ENCODE results near the gene KDM7A. TPM values are rescaled to one million over a fixed set of nuclear protein-coding genes. Genes with fewer than 3 reads are reported as not detected.
"Not testable (repeated sequence)": the region's sequence is repeated elsewhere in the genome, so short reads cannot be mapped to it uniquely, and the experiment has no call there.

KDM7A gene
- total RNA-seq, 2 donors from 2014 or later: 9.0 to 12.7 TPM

DNA sequence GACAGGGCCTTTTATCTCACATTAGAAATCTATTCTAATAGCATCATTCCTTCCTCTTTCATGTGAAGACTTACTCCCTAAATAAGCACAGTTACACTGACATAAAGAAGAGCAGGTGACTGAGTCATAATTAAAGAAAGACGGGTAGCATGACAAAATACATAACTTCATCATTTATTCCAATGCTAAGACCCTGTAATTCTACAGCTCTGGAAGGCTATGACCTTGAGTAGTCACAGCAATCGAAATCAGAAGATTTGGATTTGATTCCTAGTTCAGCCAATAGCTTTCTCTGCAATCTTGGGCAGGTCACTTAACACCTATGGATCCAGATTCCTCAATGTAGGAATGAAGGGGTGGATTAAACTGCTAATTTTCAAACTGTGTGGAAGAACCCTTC lies 42.7 kb downstream of the KDM7A start:
- DNase-seq: no peak
- no peak for ATAC-seq
- intact Hi-C loops (cut with DNase I): no loop called here

- no peak for ATAC-seq
- DNase-seq: no peak
- intact Hi-C loops (cut with DNase I): no loop called here
Measured at GRCh38 chr7:140127360-140128127, 49.2 kb downstream of the KDM7A start.

GRCh38 chr7:140126435-140127034 lies 50.2 kb downstream of the KDM7A start:
- intact Hi-C loops (cut with DNase I): no loop called here
- DNase-seq: no peak
- ATAC-seq: no peak

DNA sequence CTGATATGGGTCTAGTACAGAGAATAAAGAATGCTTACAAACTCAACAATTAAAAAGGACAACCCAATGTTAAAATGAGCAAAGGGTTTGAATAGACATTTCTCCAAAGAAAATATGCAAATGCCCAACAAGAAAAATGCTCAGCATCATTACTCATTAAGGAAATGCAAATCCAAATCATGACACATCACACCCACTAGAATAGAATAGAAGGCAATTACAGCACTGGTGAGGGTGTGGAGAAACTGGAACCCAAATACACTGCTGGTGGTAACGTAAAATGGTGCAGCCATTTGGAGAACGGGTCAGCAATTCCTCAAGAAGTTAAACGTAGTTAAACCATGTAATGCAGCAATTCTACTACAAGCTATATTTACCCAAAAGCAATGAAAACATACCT lies 53.8 kb downstream of the KDM7A start:
- ATAC-seq: no peak
- DNase-seq: no peak
- intact Hi-C loops (cut with DNase I): no loop called here

DNA sequence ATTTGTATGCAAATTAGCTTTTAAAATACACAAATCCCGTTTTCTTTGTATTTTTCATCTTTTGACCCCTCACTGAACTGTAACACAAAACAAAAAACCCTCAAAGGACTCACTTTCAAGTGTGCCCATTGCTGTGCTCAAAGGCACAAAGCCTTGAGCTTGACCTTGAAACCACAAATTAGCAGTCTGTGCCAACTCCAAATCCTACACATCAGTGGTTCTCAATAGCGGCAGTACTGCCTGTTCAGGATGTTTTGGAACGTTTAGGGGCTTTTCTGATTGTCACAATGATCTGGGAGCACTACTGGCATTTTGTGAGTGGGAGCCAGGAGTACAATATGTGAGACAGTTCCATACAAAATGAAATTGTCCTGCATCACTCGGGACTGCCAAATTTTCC lies 55.5 kb downstream of the KDM7A start:
- ATAC-seq: no peak
- DNase-seq: no peak
- intact Hi-C loops (cut with DNase I): no loop called here

DNA sequence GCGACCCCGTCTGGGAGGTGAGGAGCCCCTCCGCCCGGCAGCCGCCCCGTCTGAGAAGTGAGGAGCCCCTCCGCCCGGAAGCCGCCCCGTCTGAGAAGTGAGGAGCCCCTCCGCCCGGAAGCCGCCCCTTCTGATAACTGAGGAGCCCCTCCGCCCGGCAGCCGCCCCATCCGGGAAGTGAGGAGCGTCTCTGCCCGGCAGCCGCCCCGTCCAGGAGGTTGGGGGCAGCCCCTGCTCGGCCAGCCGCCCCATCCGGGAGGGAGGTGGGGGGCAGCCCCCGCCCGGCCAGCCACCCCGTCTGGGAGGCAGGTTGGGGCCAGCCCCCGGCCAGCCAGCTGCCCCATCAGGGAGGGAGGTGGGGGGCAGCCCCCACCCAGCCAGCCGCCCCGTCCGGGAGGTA lies 62.0 kb downstream of the KDM7A start:
- intact Hi-C loops (cut with DNase I); DNase-seq; ATAC-seq: not testable (repeated sequence)

- DNase-seq; ATAC-seq; intact Hi-C loops (cut with DNase I): not testable (repeated sequence)
Measured at GRCh38 chr7:140108777-140109176, 68.0 kb downstream of the KDM7A start.

- no peak for ATAC-seq
- DNase-seq: no peak
- intact Hi-C loops (cut with DNase I): no loop called here
Measured at GRCh38 chr7:140096459-140096858, 80.3 kb downstream of the KDM7A start.

GRCh38 chr7:140093375-140093774 lies 83.4 kb downstream of the KDM7A start:
- DNase-seq (no peak), ATAC-seq (no peak)
- intact Hi-C loops (cut with DNase I): no loop called here

GRCh38 chr7:140085447-140085846 lies 91.3 kb downstream of the KDM7A start:
- intact Hi-C loops (cut with DNase I): no loop called here
- ATAC-seq: no peak

DNA sequence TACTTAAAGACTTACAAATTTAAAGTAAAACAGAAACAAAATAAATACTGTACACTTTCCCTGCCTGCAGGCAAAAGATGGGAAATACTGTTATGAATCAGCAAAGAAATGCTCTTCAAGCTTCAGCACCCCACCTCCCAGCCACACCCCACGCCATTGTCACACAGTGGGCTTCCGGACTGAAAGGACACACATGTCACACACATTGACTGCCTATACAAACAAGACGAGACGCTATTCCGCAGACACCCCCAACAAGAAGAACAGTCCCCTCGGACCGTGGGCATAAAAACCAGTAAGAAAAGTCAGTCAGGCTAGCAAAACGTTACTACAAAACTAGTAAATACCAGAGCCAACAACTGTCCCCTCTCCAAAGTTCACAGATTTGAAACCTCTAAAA lies 91.8 kb downstream of the KDM7A start:
- intact Hi-C loops (cut with DNase I): no loop called here
- peak in 1 of 2 donors; percentile 18 for ATAC-seq

More at GRCh38 chr7:140085447-140085846, 91.3 kb downstream of the KDM7A start:
- DNase-seq: no peak

GRCh38 chr7:140084142-140084655 lies 92.6 kb downstream of the KDM7A start:
- intact Hi-C loops (cut with DNase I): no loop called here
- ATAC-seq (no peak), DNase-seq (no peak)

More for the DNA sequence above, 91.8 kb downstream of the KDM7A start:
- no peak for DNase-seq

DNA sequence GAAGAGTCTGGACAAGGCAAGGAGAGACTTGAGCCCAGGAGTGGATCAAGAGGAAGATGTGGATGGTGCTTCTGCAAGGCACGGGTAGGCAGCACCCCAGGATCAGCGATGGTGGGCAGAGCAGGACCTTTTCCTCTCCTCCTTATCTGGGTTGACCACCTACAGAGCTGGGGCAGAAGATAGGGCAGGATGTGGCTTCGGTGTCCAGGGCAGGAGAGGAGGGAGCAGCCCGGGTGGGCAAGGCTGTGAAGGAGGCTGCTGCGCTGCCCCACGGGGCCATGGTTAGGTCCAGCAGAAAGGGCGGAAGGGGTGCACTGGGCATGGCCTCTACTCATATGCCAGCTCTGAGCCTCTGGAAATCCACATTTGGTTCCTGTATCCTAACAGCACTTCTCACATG lies 94.0 kb downstream of the KDM7A start:
- intact Hi-C loops (cut with DNase I): no loop called here
- ATAC-seq: no peak
- no peak for DNase-seq

GRCh38 chr7:140081774-140082425 lies 94.9 kb downstream of the KDM7A start:
- DNase-seq (no peak), ATAC-seq (no peak)
- intact Hi-C loops (cut with DNase I): no loop called here

GRCh38 chr7:140080919-140081318 lies 95.9 kb downstream of the KDM7A start:
- ATAC-seq: no peak
- DNase-seq: no peak
- intact Hi-C loops (cut with DNase I): no loop called here

DNA sequence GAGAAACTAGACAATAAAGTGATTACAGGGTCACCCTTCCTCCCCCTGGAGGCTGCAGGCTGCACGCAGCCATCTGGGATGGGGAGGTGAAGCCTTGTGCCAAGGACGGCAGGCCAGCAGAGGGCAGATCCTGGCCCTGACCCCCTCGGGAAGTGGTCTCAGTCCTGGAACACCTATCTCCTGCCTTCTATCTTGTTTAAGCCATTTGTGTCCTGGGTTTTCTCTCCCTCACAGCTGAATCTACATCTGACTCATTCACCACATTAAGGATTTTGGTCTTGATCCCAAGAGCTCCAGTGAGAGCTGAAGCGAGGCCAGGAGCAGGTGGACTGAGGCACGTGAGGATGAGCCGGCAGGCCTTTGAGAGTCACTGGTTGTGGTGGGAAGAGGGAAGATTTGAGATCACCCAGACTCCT lies 97.7 kb downstream of the KDM7A start:
- ATAC-seq: peak in 1 of 2 donors; percentile 30
- intact Hi-C loops (cut with DNase I): no loop called here
- DNase-seq: no peak

GRCh38 chr7:140078392-140078791 lies 98.4 kb downstream of the KDM7A start:
- intact Hi-C loops (cut with DNase I): no loop called here
- ATAC-seq: no peak
- DNase-seq: no peak

- DNase-seq: no peak
- intact Hi-C loops (cut with DNase I): no loop called here
- no peak for ATAC-seq
Measured at GRCh38 chr7:140074780-140075179, 102.0 kb downstream of the KDM7A start.

- intact Hi-C loops (cut with DNase I): no loop called here
- ATAC-seq (no peak), DNase-seq (no peak)
Measured at GRCh38 chr7:140070546-140070945, 106.2 kb downstream of the KDM7A start.

DNA sequence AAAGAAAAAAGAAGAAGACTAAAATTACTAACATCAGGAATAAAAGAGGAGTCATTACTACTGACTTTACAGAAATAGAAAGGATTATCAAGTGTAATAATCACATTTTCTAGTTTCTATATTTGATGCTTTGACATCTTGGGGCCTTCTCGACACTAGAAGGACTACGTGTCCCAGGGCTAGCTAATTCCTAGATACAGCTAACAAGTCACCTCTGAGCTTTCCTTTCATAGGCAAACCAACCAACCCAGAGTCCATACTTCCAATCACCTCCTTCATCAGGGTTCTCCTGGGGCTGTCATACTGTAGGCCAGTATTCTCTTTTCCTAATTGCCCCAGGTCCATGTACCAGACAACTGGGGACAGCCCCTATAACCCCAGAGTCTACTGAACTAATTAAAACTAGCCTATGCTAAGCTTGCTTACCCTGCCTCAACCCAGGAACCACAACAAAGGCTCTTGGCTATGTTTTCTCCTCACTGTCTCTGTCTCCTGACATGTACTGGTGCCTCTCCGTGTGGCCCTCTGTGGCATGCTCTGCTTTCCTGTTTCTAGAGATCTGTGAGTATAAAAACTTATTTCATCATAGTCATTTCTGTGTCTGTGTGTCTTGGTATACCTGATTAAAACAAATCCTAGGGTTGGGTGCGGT lies 107.4 kb downstream of the KDM7A start:
- intact Hi-C loops (cut with DNase I): no loop called here
- DNase-seq (no peak), ATAC-seq (no peak)
